Keratinocyte (primary cell): ENCODE data around the gene CIB1.

Experiments
- EZH2 ChIP-seq: IDR thresholded peaks from one replicate; pipeline ENCODE4 v1.6.1; 2012; ENCODE audit warnings: inconsistent platforms, mild to moderate bottlenecking, low read length, moderate library complexity
- TF ChIP-seq, protein P1 (sequence below), 3 experiments: IDR thresholded peaks in 1 of 3; conservative IDR thresholded peaks in 1 of 3; optimal IDR thresholded peaks in 1 of 3; 2 replicates in 2 of 3; 3 replicates in 1 of 3; pipeline versions ENCODE3 to v1.5.1; 2011; ENCODE audit warnings: low read length in 3 of 3, mild to moderate bottlenecking in 3 of 3, moderate library complexity in 2 of 3, control low read depth in 1 of 3, inconsistent platforms in 1 of 3; ENCODE audit not compliant: insufficient read depth in 2 of 3; ENCODE audit errors: extremely low read depth in 1 of 3

DNA sequence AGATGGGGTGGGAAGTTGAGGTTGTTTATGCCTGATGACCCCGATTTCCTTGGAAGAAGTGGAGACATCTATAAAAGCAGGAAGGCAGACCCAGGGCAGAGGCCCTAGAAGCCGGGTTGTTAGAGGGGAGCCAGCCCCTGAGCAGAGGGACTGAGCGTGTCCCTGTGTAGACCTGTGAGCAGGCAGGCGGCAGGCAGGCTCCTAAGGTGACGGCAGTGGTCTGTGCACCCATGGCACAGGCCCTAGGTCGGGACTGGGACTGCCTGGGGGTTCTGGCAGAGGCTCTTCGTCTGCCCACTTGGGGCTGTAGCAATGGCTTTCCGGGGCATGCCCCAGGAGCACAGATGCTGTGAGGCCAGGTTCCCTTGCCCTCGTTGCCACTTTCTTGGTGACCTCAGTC is 22.7 kb downstream of the CIB1 start:
- TF ChIP-seq, protein P1, sequence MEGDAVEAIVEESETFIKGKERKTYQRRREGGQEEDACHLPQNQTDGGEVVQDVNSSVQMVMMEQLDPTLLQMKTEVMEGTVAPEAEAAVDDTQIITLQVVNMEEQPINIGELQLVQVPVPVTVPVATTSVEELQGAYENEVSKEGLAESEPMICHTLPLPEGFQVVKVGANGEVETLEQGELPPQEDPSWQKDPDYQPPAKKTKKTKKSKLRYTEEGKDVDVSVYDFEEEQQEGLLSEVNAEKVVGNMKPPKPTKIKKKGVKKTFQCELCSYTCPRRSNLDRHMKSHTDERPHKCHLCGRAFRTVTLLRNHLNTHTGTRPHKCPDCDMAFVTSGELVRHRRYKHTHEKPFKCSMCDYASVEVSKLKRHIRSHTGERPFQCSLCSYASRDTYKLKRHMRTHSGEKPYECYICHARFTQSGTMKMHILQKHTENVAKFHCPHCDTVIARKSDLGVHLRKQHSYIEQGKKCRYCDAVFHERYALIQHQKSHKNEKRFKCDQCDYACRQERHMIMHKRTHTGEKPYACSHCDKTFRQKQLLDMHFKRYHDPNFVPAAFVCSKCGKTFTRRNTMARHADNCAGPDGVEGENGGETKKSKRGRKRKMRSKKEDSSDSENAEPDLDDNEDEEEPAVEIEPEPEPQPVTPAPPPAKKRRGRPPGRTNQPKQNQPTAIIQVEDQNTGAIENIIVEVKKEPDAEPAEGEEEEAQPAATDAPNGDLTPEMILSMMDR (optimal IDR thresholded peaks at IDR 0.05 in 1 of 3, IDR thresholded peaks at IDR 0.05 in 1 of 3, conservative IDR thresholded peaks at IDR 0.05 in 1 of 3; ENCODE audit: extremely low read depth in 1 of 3, insufficient read depth in 2 of 3, low read length in 3 of 3) = no peak
- TF ChIP-seq EZH2 = no peak
